GM19468 (cell line): ENCODE measurements around the gene ZNF236.

Experiments
- ATAC-seq: cut with Tn5 transposase; IDR thresholded peaks from one replicate; pipeline ENCODE4 v1.9.1; 2021; ENCODE audit warnings: mild to moderate bottlenecking, moderate library complexity, moderate number of reproducible peaks; ENCODE audit not compliant: unreplicated experiment; ENCODE audit errors: extremely low read depth

Gene ZNF236

DNA sequence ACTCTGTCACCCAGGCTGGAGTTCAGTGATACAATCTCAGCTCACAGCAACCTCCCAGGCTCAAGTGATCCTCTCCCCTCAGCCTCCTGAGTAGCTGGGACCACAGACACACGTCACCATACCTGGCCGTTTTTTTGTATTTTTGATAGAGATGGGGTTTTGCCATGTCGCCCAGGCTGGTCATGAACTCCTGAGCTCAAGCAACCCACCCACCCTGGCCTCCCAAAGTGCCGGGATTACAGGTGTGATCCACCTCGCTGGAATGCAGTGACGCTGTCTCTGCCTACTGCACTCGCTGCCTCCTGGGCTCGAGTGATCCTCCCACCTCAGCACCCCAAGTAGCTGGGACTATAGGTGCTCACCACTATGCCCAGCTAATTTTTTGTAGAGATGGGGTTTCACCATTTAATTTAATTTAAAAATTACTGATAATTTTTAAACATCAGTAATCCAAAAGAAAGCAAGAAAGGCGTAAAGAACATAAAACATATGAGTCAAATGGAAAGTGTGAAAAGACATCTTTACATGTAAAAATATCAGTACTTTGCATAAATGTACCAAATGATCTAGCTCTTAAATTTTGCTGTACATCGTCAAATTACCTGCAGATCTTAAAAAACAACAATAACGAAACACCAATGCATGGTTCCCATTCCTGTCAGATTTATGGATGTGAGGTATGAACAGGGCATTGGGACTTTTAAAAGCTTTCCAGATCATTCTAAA, 2.8 kb upstream of the ZNF236 start:
- ATAC-seq: no peak

DNA sequence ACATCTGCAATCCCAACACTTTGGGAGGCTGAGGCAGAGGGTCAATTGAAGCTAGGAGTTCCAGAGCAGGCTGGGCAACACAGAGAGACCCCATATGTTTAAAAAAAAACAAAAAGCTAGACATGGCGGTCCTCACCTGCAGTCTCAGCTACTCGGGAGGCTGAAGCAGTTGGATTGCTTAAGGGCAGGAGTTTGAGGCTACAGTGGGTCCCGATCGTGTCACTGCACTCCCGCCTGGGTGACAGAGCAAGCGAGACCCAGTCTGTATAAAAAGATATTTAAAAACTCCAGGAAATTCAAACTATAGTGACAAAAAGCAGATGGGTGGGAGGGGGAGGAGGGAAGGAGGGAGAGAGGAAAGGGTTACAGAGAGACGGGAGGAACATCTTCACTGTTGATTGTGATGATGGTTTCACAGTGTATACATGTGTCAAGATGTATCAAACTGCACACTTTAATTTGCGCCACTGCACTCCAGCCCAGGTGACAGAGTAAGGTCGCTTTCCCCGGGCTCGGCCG, 942 bp upstream of the ZNF236 start:
- ATAC-seq: no peak

DNA sequence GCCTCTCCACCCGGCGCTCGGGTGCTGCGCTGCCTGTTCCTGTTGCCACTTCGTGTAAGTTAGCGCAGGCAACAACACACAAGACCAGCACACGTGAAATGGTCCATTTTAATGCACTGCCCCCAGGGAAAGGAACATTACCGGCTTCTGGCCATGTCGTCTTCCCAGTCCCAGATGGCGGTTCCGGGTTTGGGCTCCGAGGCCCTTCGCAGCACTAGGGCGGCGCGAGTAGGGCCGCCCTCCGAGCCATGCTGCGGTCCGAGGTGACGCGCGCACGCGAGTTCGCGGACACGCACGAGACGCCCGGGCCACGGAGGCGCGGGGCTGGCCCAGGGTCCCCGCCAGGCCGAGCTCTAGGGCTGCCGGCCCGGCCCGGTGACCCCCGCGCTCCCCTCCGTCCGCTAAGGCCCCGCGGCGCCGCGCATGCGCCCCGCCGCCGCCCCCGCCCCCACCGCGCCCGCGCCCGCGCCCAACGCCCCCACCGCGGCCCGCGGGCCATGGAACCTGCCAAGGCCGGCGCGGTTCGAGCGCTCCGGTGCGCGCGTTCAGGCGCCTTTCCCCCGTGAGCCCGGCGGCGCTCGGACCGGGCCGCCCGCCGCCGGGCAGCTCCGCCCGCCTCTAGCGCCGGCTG, 367 bp upstream of the ZNF236 start:
- peak; percentile 36 for ATAC-seq

DNA sequence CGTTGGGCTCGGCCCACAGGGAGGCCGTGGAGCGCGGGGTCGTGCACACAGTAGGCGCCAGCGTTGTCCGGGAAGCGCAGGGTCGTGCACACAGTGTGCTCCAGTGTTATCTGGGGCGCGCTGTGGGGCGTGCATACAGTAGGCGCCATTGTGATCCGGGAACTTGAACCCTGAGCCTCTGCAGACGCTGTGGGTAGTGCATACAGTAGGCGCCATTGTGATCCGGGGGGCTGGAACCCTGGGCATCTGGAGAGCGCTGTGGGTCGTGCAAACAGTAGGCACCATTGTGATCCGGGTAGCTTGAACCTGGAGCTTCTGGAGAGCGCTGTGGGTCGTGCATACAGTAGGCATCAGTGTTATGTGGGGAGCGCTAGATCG, 793 bp downstream of the ZNF236 start:
- ATAC-seq: no peak

DNA sequence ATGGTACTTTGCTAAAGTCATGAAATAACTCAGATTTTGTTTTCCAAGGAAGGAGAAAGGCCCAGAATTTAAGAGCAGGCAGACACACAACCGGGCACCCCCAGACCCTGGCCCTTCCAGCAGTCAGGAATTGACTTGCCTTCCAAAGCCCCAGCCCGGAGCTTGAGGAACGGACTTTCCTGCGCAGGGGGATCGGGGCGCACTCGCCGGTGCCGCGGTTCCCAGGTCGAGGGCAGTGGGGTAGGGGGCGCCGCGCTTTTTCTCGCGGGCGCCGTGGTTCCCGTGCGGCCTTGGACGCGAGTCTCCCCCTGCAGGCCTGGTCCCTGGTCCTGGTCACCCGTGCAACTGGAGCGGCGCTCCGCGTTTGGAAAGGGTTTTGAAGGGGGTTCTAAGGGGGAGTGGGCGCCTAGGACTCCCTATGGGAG, 1.2 kb downstream of the ZNF236 start:
- ATAC-seq: no peak

DNA sequence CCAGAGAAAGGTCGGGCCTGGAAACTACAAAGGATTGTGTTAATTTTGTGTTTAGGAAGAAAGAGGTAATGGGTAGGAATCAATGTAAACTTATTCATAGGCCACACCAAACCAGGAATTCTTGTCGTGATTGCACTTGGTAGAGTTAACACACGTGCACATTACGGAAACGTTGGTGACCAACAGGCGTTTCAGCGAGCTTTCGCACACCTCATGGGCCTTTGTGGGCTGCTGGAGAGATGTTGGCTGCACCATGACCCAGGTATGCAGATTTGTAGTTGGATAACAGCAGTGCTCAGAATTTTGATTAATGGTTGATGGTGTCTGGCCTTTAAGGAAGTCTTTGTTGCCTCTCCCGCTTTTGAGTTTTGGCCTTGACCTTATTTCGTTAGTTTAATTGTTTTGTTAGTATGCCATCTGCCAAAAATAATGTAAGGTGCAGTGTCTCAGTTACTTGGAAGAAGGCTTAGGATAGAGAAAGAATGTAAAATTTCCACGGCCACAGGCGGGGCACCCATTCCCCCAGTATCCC, 1.9 kb downstream of the ZNF236 start:
- ATAC-seq: no peak

DNA sequence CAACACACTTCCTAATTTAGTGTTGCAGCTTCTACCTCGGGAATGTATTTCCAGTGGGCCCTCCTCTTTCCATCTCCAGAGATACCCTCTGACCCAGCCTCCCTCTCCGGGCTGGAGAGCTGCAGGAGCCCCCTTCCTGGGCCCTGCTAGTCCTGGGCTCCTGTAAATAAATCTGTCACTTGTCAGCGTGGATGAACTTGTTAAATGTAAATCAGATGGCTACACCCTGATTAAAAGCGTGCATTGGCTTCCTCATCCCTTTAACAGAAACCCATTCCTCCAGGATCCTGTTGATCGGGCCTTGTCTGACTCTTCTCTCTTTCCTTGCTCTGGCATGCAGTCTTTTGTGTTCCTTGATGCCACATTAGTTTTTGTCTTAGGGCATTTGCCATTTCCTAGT, 2.4 kb downstream of the ZNF236 start:
- no peak for ATAC-seq

DNA sequence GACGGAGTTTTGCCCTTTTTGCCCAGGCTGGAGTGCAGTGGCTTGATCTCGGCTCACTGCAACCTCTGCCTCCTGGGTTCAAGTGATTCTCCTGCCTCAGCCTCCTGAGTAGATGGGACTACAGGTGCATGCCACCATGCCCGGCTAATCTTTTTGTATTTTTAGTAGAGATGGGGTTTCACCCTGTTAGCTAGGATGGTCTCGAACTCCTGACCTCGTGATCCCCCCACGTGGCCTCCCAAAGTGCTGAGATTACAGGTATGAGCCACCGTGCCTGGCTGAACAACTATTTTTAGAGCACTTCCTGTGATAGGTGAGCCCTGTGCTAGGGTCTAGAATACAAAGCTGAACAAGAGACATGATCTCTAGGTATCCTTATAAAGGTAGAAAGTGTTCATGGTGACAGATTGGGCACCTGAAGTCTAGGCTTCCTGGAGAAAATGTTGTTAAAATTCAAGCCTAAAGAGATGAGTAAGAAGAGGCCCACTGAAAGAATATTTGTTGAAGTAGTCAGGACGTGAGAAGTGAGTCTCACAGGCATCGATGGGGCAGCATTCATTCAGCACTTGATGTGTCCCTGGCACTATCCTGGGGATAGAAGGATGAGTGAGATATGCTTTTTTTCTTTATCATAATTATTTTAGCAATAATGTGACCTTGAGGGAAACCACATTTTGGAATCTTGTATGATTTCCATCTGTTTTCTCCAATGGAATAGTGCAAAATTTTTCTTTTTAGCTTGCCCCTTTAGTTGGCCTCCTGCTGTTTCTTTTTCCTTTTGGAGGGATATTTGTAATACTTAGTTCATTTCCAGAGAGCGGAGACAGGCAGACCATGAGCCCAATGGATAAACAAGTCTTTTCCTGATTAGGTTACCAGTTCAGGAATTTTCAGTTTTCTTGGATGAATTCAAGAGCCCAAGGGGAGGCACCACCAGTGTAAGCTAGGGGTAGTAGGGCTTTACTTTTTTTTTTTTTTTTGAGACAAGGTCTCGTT, 5.1 kb downstream of the ZNF236 start:
- no peak for ATAC-seq

DNA sequence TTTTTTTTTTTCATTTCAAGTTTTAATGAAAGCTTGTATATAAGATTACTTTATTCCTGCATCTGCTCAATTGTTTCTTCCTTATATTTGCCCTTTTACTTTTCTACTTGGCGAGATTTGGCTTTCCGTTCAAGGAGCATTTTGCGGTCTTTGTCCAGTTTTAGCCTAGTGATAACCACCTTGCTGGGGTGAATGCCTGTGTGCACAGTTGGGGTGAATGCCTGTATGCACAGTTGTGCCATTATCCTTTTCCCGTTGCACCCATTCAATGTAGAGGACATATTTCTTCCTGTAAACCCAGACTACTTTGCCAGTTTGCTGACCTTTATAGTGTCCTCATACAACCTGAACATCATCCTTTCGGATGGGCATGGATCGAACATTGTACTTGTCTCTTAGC, 12.0 kb downstream of the ZNF236 start:
- no peak for ATAC-seq

DNA sequence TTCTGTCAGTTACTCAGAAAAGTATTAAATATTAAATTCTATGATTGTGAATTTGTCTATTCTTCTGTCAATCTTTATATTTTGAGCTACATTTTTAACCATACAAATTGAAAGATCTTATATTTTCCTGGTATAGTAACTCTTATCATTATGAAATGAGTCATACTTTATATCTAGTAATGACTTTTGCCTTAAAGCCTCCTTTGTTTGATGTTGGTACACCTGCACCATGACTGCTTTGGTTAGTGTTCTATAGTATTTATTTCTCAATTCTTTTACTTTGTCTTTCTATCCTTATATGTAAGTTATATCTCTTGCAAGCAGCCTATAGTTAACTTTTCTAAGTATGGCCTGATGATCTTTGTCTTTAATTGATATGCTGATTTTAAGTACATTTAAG, 13.0 kb downstream of the ZNF236 start:
- ATAC-seq: no peak

DNA sequence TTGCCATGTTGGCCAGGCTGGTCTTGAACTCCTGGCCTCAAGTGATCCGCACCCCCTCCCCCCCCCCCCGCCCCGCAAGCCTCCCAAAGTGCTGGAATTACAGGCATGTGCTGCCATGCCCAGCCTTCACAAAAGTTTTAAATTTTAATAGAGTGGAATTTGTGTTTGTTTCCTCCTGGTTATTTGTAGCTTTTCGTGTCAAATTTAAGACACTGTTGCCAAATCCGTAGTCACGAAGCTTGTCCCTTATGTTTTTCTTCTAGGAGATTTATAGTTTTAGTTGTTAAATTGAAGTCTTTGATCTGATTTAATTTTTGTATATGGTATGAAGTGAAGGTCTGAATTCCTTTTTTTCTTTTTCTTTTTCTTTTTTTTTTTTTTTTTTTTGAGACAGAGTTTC, 14.7 kb downstream of the ZNF236 start:
- no peak for ATAC-seq

DNA sequence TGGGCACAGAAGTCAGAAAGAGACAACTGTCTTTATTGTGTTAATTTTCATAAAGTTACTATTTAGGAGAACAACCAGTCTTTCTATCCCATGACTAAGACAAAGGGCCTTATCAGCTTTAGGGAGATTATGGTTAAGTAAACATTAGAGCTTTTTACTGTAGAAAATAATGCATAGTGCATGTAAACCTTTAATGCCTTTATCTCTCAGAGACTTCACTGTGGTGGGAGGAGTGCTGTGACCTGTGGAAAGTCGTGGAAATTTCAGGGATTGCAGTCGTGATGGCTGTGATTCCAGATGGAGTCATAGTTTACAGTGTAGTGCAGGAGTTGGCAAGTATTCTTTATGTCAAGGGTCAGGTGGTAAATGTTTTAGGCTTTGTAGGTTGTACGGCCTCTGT, 15.8 kb downstream of the ZNF236 start:
- ATAC-seq: no peak

DNA sequence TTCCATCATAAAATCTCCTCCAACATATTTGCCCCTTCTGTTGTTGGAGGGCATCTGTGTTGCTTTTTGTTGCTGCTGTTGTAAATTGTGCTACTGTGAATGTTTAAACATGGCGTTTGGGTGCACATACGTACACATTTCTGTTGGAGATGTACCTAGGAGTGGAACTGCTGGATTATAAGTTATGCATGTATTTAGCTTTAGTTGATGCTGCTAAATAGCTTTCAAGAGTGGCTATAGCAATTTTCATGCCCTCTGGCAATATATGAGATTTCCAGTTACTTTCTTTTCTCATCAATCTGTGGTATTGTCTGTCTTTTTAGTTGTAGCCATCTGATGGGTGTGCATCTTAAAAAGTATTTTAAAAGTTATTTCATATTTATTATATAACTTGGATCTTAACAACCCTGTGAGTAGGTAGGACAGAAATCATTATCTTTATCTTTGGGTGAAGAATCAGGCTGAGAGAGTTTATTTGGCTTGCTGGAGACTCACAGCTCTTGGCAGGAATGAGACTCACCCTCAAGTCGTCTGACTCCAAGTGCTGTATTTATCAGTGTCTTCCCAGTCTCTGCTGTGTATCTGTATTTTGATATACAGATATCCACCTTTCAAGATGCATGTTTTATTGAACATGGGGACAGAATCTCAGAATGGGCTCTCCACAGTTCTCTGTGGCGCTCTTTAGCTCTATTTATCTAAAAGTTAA, 16.9 kb downstream of the ZNF236 start:
- no peak for ATAC-seq

DNA sequence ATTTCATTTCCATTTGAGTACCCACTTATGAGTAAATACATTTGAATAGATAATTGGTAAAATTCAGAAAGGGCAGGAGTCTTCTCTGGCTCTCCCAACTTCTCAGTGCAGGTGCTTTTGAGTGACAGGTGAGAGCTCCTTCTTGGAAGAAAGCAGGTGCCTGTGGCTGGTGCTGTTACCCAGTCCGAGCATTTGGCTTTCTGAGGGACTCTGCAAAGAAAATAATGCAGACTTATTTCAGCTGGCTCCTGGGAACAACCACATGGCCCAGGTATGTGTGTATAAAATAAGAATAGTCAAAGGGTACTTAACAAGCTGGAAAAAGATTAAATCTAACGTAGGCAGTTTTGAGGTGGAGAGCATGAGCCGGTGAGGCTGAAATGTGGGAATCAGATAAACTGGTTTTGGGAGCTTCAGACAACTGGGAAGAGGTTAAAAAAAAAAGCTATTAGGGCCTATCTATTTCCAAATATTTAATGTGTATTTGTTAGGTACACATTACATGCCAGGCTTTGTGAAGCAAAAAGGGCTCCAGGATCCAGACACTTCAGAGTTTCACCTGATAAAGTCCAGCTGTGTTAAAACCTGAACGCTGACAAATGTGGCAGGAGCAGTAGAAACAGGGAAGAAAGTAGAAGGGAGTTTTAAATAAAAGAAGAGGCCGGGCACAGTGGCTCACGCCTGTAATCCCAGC, 20.6 kb downstream of the ZNF236 start:
- no peak for ATAC-seq

DNA sequence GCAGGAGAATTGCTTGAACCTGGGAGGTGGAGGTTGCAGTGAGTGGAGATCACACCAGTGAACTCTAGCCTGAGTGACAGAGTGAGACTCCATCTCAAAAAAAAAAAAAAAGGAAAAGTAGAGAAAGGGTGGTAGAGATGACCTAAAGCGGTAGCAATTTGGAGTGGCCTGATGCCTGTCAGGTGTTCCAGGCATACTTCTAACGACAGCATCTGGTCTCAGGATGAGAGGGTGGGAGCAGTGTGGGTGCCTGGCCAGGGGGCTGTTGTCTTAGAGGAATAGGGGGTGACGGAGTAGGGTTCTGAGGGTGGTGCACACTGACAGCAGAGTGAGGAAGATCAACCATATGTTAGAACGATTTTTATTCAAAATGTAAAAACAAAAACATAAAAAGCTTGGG, 21.8 kb downstream of the ZNF236 start:
- no peak for ATAC-seq

DNA sequence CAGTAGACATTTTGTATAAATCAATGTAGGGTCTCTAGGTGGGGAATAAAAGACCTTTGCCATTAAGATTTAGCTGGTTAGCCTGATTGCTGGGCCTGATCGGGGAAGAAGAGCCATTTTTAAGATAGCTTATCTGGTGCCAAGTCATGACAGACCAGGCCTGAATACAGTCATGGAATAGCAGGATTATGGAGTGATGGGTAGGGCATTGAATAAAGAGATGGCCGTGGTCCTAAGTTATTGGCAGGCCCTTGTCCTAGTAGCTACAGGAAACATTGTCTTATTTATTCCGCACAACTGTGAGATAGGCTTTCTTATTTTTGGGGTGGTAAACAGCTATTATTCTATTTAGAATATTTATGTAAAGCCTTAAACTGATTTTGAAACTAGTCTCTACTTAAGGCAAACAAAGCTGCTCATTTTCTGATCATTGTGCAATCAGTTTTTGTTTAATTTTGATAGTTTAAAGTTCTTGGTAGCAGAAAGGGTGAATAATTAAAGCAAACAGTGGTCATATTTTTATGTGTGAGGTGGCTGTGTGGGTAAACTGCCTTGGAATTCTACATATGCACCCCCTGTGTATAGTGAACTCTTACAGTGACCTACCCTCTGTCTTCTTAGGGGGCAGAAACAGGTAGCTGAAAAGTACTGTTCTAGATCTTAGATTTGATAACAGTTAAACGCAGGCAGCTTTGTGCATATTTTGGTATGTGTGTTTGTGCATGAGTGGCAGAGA, 22.6 kb downstream of the ZNF236 start:
- ATAC-seq: no peak

DNA sequence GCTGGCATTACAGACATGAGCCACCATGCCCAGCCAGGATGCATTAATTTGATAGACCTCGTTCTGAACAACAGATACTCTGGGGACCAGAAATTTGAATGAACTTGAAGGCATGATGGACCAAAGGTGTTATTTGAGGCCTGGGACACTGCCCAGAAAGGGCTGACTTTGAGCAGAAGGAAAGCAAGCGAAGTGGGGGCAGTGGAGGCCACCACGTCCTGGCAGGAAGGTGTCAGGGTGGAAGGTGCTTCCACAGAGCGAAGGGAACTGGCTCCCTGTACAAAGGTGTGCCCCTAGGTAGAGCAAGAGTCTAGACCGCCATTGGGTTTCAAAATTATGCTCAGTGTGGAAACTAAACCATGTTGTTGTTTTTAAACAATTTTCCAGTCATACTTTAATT, 23.9 kb downstream of the ZNF236 start:
- no peak for ATAC-seq

DNA sequence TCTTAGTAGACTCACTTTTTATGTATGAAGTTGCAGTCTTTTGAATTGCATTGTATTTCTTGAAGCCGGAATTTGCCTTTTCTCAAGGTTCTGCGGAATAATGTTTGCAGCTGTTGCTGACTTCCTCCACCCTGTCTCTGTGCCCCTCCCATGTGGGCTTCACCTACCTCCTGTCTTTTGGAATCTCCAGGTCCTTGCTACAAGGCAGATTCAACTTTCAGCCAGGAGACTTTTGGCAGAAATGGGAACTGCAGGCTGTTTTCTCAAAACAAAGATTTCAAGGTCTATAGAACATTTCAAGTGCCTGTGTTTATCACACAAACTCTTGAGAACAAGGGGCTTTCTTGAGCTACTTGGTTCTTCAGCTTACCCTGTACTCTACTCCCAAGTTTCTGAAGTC, 25.6 kb downstream of the ZNF236 start:
- ATAC-seq: no peak

DNA sequence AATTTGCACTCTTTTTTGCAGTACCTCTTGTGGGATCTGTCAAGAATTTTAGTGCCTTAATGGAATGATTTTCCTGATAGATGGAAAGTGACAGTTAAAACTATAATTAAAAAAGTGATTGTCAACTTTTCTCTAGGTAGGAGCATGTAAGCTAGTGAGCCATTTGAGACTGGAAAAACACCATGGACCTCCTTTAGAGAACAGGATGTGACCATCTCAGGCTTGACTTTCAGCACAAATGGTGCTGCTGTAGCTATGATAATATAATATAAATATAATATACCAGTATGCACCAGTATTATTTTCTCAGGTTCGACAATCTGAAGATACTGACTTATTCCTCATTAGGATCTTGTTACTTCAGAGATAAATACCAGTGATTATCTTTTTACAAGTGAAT, 27.8 kb downstream of the ZNF236 start:
- no peak for ATAC-seq
